ENCODE results near the gene FUCA2. TPM values are rescaled to one million over a fixed set of nuclear protein-coding genes. Genes with fewer than 3 reads are reported as not detected.

The FUCA2 gene
- total RNA-seq, 2 donors from 2014 or later: 58.6 to 59.3 TPM

GRCh38 chr6:143457563-143458359 lies 53.8 kb downstream of the FUCA2 start:
- Histone ChIP-seq H3K36me3 (ENCODE audit: control insufficient read depth, insufficient read depth, low read length) (peaks cover 8% of the 10 kb centered on the region), H3K27me3 (ENCODE audit: control insufficient read depth, insufficient read depth, low read length, poor library complexity, severe bottlenecking) (no peaks in the 10 kb centered on the region), H3K4me3 (ENCODE audit: low read length) (no peak overlapping the region), H3K4me1 (ENCODE audit: control insufficient read depth, insufficient read depth, low read length) (no peaks in the 10 kb centered on the region), H3K9ac (ENCODE audit: extremely low read depth, low read length, poor library complexity, severe bottlenecking) (no peak overlapping the region), H3K27ac (ENCODE audit: low read depth, low read length) (no peak overlapping the region), H3K9me3 (ENCODE audit: control insufficient read depth, low read length) (no peaks in the 10 kb centered on the region)
- H3K27me3 Mint-ChIP-seq (ENCODE audit: insufficient read depth): no peaks in the 10 kb centered on the region
- H3K9me3 Mint-ChIP-seq: no peaks in the 10 kb centered on the region
- no peak for TF ChIP-seq CTCF (conservative IDR thresholded peaks at IDR 0.05)
- WGBS, 2 experiments (ENCODE audit: insufficient coverage in 1 of 2, insufficient read length in 1 of 2): 14 to 74% methylated on average over 1 to 2 of the region's 2 CpGs
- no peaks in the 10 kb centered on the region for H3K4me1 Mint-ChIP-seq
- H3K27ac Mint-ChIP-seq: no peak overlapping the region
- H3K4me3 Mint-ChIP-seq: no peak overlapping the region
- peaks cover 6% of the 10 kb centered on the region for H3K36me3 Mint-ChIP-seq (ENCODE audit: low read depth)
- no peak for DNase-seq

- Histone ChIP-seq H3K4me1 (ENCODE audit: control insufficient read depth, insufficient read depth, low read length) (peaks cover 5% of the 10 kb centered on the region), H3K36me3 (ENCODE audit: control insufficient read depth, insufficient read depth, low read length) (no peaks in the 10 kb centered on the region), H3K4me3 (ENCODE audit: low read length) (peak overlapping the region; percentile 99), H3K9me3 (ENCODE audit: control insufficient read depth, low read length) (no peaks in the 10 kb centered on the region), H3K27me3 (ENCODE audit: control insufficient read depth, insufficient read depth, low read length, poor library complexity, severe bottlenecking) (no peaks in the 10 kb centered on the region), H3K9ac (ENCODE audit: extremely low read depth, low read length, poor library complexity, severe bottlenecking) (peak overlapping the region; percentile 78), H3K27ac (ENCODE audit: low read depth, low read length) (no peak overlapping the region)
- Mint-ChIP-seq H3K27me3 (ENCODE audit: insufficient read depth) (no peaks in the 10 kb centered on the region), H3K27ac (peak overlapping the region; percentile 94), H3K9me3 (no peaks in the 10 kb centered on the region), H3K4me1 (peaks cover 10% of the 10 kb centered on the region), H3K4me3 (peak overlapping the region; percentile 96), H3K36me3 (ENCODE audit: low read depth) (no peaks in the 10 kb centered on the region)
- 69 to 100% methylated on average over 1 to 4 of the region's 4 CpGs for WGBS, 2 experiments (ENCODE audit: insufficient coverage in 1 of 2, insufficient read length in 1 of 2)
- DNase-seq: no peak
- TF ChIP-seq CTCF (conservative IDR thresholded peaks at IDR 0.05): no peak
Observed at GRCh38 chr6:143451531-143451930, 60.0 kb downstream of the FUCA2 start.

GRCh38 chr6:143450453-143451371 lies 60.8 kb downstream of the FUCA2 start, which contains the start of the genes ADAT2 and PEX3:
Gene ADAT2, minus strand, starts transcription at chr6:143450695. Its CDS starts 37 bp downstream, at chr6:143450658.
Gene PEX3, plus strand, starts transcription at chr6:143450805. Its CDS starts 238 bp downstream, at chr6:143451043.
- Histone ChIP-seq H3K4me1 (ENCODE audit: control insufficient read depth, insufficient read depth, low read length) (peaks cover 5% of the 10 kb centered on the region), H3K9me3 (ENCODE audit: control insufficient read depth, low read length) (no peaks in the 10 kb centered on the region), H3K4me3 (ENCODE audit: low read length) (peak within 1 kb of the TSS; percentile 99), H3K27ac (ENCODE audit: low read depth, low read length) (peak within 1 kb of the TSS; percentile 30), H3K36me3 (ENCODE audit: control insufficient read depth, insufficient read depth, low read length) (no peaks in the 10 kb centered on the region), H3K27me3 (ENCODE audit: control insufficient read depth, insufficient read depth, low read length, poor library complexity, severe bottlenecking) (no peaks in the 10 kb centered on the region), H3K9ac (ENCODE audit: extremely low read depth, low read length, poor library complexity, severe bottlenecking) (peak within 1 kb of the TSS; percentile 89)
- peak within 1 kb of the TSS; percentile 94 for H3K27ac Mint-ChIP-seq
- peaks cover 10% of the 10 kb centered on the region for H3K4me1 Mint-ChIP-seq
- peak; percentile 97 for DNase-seq
- H3K36me3 Mint-ChIP-seq (ENCODE audit: low read depth): no peaks in the 10 kb centered on the region
- WGBS, 2 experiments (ENCODE audit: insufficient coverage in 1 of 2, insufficient read length in 1 of 2): 0 to 2% methylated on average over 26 to 56 of the region's 56 CpGs
- no peak for TF ChIP-seq CTCF (conservative IDR thresholded peaks at IDR 0.05)
- H3K9me3 Mint-ChIP-seq: no peaks in the 10 kb centered on the region
- peak within 1 kb of the TSS; percentile 96 for H3K4me3 Mint-ChIP-seq
- no peaks in the 10 kb centered on the region for H3K27me3 Mint-ChIP-seq (ENCODE audit: insufficient read depth)

All from endodermal cell (in vitro differentiated cells).